GM21367 (cell line): Measurements from ENCODE around the gene KCND1.

Experiments used
- ATAC-seq: cut with Tn5 transposase; IDR thresholded peaks from one replicate; pipeline ENCODE4 v1.9.1; 2021; ENCODE audit not compliant: unreplicated experiment

KCND1 gene

DNA sequence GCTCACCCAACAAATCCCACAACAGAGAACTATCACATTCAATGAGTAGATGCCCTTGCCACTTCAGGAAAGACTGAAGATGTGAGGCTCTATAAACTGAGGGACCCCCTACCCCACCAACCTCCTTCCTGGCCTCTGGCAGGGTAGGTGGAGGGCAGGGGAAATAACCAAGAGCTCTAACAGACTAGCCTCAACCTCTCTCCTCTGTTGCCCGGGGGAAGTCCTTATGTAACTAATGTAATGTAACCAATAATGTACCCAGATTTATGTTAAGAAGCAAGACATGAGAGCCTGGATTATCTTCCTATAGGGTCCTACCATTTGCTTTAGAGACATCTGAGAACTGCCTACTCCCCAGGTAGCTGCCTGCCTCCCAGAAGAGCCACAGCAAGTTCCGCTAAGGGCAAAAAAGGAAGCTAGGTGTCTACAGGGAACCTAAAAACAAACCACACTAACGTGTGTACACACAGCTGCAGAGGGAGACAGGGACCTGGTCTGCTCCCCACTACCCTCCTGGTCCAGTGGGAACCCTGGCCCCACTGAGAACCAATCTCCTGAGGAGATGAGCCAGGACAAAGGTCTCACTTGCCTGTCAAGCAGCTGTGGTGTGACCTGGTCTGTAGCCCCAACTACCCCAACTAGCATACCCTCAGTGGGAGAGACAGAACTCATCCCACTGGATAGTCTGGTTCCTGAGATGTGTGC is 32.0 kb downstream of the KCND1 start:
- no peak for ATAC-seq

DNA sequence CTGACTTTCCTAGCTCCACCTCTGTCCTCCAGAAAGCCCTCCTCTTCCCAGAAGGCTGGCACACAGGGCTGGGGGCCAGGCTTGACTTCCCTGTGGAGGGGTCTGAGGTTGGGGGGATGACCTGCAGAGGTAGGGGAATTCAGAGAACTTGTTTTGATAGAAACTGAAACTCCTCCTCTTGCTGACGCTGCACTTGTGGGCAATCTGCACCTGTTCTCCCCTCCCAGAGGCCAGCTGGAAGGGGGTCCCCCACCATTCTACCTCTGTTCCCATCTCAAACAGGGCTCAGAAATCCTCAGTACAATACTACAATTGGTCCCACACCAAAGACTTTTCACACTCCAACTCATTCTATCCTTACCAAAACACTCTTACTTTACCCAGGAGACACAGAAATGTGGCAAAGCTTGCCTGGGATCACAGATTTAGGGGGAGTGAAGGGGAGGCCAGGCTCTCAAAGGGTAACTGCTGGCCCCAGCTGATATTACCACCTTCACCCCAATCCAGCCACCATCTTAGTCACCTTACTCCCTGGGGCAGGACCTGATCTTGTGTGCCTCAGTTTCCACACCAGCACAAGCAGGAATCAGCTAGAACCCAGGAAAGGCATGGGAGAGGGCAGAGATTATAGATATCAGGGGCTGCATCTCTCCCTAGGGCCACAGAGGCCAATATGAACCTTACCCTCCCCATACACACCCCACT is 32.8 kb downstream of the KCND1 start:
- peak; percentile 29 for ATAC-seq

DNA sequence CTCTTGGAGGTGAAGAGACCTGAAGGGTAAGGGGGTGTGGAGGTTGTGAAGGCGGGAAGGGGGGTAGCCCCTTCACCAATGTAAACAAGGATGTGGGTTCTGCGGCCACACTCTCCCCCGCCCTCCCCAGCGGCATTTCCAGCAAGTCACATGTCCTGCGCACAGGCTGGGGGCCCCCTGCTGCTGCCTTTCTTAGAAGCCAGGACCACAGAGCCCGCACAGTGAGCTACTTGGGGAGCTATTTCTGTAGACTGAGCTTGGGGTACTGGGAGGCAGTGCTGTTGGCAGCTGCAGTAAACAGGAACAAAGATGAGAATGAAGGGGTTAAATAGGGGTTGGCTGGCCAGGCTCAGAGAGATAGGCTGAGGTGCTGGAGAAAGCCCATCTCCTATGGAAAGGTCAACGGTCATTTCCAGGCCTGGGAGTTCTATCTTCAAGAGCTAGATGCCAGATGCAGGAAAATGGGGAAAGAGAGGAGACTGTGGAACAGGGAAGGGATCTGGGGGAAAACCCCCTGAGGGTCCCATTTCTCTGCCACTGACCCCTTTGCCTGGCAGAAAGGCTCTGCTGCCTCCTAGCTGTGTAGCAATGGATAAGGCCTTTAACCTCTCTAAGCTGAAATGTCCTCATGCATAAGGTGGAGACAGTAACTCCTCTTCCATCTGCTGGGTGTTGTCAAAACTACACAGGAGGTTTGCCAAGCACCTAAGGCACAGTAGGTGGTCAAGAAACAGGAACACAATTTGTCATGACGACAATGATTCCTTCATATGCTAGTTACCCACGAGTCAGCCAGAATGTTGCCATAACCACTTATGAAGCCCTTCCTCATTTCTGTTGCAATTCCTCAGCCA is 34.4 kb downstream of the KCND1 start:
- ATAC-seq = peak; percentile 51

DNA sequence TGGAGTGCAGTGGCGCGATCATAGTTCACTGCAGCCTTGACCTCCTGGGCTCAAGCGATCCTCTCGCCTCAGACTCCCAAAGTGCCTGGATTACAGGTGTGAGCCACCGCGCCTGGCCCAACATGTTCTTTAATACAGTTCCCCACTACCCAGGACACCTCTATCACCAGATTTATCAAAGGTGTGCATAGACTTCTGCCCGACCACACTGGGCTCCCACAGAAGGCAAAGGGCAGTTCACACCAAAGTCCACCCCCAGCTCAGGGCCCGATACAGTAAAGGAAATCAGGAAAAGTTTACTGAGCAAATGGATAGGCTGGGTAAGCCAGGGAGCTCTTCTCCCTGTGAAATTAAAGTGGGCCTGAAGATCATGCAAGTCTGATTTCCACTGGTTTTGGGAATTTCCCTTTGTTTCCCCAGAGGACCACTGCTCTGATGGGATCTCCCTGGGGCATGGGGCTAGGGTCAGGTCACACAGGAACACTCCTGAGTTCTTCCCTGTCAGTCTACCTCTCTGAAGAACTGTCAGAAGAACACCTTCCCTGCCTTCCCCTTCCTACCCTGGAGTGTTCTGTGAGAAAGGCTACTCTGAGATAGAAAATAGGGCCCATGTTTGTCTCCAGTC is 35.1 kb downstream of the KCND1 start:
- peak; percentile 2 for ATAC-seq

DNA sequence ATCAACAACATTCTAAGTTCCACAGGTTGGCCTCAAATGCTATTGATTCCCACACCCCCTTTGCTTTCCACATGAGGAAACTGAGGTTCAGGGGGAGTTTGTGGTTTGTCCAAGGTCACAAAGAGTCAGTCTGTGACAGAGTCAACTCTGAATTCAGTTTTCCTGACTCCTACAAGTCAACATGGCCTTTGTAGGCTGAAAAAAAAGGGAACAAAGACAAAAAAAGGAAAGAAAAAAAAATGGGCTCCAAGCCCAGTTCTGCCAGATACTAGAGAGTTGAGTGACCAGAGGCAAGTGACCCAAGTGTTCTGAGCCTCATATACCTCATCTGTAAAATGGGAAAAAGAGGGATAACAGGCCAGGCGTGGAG is 36.4 kb downstream of the KCND1 start:
- no peak for ATAC-seq

DNA sequence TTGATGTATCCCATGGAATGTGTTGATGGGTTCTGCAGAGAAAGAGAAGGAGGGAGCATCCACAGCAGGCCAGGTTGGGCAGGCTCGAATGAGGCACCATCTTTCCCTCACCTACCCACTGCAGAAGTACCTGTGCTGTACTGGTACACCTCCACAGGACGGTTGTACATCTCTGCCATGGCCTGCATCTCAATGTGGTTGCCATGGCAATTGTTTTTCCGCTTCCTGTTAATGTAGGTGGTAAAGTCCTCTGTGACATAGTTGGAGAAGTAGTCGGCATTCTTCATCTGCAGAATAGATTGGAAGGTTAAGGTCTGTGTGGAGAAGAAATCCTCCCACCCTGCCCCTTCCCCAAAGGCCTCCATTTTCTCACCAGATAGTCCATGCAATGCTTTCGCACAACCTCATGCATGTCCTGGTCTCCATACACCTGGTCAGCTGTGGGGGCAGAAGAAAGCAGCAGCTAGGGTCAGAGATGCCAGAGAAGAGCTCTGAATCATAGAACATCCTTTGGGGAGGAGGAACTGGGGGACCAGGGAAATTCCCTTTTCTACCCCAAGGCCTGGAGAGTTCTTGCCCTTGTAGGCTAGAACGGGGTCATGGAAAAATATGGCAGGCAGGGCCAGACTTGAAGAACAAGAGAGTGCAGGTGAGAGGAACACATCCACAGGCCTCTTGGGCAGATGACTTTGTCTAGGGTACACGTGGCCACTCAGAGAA is 36.9 kb downstream of the KCND1 start:
- no peak for ATAC-seq

DNA sequence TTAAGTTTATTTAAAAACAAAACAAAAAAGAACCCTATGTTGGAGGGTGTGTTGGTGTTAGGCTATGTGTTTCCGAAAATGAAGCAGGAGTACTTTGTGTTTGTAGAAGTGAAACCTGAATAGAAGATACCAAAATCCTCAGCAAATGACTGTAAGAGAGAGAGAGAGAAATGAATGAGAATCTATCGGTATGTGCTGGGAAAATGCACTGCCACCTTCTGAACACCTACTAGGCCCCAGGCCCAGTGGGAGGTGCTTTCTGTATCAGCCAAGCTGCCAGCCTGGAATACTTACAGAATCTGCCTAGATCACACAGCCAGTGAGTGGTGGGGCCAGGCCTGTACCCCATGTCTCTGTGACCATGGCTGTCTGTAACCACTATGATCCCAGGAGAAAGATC is 37.9 kb downstream of the KCND1 start:
- ATAC-seq = no peak

DNA sequence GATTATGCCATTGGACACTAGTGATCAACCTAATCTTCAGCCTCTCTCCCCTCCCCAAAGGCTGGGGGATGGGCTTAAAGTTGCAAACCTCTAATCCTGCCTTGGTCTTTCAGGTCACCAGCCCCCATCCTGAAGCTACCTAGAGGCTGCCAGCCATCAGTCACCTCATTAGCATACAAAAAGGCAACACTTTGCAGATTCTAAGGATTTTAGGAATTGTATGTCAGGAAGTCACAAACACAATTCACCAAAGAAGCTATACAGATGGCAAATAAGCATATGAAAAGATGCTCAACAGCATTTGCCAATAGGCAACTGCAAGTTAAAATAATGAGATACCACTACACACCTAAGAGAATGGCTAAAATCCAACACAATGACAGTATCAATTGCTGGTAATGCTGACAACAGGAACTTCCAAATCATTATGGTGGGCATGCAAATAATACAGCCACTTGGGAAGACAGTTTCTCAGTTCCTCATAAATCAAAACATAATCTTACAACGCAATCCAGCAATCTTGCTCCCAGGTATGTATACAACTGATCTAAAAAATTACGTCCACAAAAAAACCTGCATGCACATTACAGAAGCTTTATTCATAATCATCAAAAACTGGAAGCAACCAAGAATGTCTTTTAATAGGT is 43.8 kb downstream of the KCND1 start:
- no peak for ATAC-seq

DNA sequence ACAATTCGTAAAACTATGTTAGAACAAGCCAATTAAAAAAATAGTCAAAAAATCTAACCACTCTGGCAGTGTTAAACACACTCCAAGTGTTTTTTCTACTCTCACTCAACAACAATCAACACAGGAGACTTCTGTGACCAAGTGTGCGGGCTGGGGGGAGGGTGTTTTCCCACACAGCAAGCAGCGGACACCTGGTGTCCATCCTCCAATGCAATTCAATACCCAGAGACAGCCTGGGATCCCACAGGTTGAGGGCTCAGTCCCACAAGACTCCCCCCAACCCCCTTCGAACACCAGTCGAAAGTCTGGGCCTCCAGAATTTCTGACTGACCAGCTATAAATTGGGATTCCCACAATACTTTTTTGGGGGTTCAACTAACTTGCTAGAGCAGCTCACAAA is 44.5 kb downstream of the KCND1 start:
- no peak for ATAC-seq

DNA sequence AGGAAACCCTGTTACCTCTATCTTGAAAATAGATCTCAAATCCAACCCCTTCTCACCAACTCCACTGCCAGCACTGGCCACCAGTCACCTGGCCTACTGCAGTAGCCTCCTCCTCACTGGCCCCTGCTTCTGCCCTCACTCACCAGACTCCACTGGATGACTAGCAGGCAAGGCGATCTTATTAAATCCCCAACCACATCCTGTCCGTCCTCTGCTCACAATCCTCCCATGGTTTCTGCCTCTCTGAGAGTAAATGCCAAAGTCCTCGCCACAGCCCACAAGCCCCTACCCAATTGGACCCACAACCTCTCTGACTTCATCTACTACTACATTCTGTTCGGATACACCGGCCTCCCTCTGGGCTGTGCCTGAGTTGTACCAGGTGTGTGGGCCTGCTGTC is 47.4 kb downstream of the KCND1 start:
- ATAC-seq = no peak

DNA sequence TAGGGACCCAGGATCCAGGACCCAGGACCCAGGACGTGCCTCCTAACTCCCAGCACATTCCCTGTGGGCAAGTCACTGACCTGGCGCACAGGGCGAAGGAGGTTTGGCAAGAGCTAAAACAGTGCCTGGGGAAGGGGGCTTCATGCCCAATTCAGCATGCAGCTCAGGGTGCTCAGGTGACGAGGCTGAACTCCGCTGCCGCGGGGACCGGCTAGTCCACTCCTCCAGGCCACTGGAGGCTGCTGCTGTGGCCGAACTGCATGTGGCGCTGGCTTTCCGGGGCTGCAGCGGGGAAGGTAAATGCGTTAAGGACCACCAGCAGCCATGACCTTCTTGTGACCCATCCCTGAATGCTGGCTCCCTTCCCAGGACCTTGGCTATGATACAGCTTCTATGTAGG is 47.9 kb downstream of the KCND1 start:
- ATAC-seq = no peak

DNA sequence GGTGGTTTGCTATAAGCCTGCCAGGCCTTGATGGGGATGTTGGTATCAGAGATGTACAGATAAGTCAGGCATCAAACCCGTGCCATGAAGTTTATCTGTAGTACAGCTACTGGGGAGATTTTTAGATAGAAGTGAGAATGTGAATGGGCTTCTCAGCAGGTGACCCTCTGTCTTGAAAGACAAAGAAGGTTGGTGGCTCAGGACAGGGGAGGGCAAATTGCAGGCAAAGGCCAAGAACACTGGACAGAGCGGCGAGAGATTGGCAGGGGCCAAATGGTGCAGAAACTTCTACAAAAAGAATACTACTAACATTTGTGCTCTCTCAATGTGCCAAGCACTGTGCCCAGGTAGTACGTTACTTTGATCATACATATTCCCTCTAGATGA is 50.9 kb downstream of the KCND1 start:
- no peak for ATAC-seq

DNA sequence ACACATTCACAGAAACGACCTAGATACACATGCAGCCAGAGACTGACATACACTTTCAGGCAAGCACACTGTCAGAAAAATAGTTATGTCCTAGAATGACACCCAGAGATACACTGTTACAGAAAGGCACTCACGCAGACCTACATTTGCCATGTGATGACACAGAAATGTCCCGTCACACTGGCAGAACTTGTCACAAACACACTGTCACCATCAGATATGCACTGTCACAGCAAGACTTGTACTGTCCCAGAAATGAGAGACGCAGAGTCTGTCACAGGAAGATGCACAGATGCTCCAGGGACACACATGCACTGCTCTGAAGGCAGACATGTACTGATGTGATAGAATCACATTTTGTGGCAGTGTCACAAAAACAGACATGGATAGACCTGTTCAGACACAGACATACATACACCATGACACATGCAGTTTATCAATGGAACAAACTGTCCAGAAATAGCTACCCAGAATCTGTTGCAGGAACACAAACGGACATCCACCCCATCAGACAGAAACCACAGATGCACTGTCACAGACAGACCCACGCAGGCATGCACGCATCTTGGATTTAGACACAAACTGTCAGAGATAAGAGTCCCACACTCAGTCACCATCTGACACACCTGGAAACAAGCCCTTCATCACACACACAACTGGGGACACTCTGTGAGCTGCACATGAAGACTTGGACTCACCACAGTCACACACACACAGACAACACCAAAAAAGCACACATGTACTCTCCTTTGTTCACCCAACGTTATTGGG is 51.5 kb downstream of the KCND1 start:
- no peak for ATAC-seq

DNA sequence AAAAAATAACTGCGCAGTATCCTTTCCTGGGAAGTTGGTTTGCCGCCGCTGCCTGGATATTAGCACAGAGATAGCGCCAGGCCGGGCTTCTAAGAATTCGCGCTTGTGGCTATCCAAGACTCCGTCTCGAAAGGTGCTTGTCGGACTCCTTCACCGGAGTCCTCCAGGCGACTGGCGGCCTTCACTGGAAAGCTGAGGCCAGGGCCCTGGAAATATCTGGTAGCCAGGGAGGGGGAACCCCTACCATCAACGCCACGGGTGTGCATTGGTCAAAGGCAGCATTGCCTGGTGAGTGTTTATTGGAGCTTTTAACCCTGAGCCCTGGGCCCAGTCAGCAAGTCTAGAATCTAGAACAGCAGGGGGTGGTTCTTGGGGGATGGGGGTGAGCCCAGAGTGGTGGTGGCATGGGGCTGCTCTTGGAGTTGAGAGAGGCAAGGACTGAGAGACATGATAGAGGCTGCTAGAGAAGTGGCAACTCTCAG is 52.2 kb downstream of the KCND1 start:
- no peak for ATAC-seq

DNA sequence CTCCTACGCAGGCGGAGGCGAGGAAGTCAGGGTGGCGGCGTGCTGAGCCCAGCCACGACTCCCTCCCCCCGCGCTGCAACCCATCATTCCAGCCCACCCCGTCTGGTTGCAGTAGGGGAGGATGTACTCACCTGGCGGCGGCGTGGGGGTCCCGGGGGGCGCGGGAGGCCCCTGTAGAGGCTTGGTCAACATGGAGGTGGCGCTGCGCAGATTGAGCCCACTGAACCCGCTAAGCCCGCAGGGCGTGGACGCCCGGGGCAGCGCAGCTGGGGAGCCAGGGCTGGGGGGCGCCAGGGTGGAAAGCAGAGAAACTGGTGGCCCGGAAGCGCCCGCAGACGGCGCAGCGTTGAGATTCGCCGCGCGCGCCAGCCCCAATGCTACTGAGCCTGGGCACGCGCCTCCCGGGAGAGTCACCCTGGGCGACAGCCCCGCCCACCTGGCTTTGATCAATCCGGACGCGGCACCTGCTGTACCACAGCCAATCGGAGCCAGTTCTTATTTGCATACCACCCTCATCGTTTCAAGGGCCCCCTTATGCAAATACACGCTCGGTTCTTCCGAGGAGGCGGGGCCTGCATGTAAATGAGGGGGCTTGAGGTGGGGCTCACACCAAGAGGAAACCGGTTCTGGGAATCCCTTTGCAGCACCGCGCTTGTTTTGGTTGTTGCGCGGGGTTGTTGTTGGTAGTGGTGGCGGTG is 52.9 kb downstream of the KCND1 start, which contains the start of gene PIM2:
TSS of gene PIM2 (minus strand) at position 382 of the 698 bp plus-strand sequence. CDS start at position 192, 190 bp downstream.
- peak; percentile 65 for ATAC-seq

DNA sequence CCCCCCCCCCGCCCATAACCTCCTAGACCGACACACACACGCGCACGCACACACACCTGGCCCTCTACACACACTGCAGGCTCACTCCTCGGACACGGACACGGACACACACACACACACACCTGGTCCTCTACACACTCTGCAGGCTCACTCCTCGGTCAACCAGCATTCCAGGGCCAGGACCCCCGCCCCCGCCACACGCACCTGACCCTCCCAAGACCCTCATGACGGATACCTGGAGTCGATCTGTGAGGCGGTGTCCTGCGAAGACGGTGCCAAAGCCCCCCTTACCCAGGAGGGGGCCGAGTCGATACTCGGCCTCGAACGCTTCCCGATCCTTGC is 53.4 kb downstream of the KCND1 start:
- no peak for ATAC-seq

DNA sequence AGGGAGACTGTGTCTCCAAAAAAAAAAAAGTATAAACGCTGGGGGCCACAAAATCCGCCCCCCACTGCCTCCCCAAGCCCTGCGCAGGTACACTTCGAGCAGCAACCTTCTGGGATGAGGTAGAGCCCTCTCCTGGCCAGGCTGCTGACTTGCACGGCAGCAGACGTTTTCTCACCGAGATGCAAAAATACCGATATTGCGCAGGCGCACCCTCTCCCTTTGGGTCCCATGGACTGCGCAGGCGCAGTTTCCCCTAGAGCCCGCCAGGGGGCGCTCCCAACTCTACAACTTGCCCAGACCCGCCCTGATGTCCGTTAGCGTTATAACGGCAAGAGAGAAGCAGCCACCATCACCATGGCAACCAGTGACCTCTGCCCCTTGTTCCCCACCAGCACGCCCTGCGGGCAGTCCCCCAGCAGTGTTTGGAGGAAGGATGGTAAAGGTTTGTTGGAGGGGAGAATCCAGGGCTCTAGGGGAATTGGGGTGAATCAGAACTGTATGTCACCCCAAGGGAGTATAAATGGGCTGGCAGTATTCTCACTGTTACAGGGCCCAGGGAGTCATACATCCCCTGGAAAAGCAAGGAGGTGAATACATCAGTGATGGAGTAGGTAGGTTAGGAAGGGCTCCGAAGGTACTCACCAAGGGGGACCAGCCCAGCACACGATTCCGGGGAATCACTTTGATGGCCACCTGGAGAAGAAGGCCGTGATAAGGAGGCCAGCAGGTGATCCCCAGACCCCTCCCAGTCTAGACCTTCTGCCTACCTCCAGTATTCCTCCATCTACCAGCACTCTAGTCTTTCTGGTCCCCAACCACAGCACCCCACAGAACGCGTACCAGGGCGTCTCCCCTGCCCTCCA is 54.3 kb downstream of the KCND1 start:
- peak; percentile 36 for ATAC-seq
